Measurements from ENCODE around the gene HDLBP.

Gene HDLBP

DNA sequence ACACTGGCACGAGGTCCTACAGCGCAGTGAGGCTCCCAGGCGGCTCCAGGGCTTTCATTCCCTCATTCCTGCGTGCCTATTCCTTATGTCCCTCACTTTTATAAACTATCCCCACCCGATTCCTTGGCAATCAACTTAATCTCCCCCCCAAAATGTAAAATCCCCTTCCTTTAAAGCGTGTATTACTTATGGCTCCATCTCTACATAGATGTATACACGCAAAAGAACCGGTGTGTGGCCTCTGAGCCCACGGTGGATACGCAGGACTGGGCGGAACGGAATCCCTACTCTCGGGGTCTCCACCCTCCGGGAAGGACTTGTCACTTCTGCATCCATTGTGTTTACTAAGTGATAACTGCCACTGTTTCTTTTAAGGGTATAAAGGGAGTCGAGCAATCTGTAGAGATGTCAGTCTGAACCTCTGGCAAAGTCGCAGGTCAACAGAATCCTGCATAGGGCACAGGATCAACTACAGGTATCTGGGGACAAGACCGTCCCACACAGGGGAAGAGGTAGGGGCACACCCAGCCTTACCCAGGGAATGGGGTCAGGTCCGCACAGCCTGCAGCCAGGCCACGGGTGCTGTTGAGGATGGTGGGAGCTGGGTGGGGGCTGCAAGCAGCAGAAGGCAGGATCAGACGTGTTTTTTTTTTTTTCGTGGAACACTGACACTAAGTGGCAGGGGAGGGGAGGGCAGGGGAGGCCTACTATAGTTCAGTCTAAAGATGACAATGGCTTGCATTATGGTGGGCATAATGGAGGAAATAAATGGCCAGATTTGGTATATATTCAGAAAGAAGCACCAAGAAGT is 42.1 kb downstream of the HDLBP start:
- FAIRE-seq: no peak

DNA sequence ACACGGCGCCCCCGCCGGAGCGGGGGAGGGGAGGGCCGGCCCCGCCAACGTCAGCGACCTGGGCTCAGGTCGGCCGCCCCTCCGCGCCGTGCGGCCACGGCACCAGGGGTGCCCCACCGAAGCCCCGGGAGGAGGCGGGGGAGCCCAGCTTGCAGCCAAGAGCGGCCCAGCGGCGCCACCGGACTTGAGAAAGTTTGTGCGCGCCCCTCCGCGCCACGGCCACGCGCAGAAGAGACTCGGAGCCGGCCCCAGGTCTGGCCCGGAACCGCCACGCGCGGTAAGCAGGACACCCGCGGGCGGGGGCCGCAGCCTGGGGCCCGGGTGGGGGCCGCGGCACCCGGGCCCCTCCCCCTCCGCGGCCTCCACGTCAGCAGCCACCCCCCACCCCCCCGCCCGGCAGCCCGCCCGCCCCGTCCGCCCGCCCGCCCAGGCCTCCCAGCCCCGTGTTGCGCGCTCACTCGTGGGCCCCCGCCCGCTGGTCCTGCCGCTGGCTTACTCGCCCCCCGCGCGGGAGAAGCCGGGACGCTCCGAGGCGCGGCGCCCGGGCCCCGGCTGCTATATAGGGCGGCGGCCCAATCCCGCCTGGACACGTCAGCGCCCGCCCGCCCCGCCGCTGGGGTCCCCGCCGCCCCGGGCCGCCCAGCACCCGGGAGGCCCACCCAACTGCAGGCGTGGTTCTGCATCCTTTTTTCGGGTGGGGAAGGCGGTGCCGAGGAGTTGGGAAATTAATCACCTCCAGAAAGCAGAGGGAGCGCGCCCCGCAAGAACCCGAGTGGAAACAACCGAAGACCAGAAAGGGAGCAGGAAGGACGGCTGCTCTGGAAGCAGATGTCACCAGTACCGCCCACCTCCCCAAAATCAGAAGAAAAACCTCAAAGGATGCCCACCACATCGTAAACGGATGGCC is 42.9 kb downstream of the HDLBP start:
- FAIRE-seq: no peak

DNA sequence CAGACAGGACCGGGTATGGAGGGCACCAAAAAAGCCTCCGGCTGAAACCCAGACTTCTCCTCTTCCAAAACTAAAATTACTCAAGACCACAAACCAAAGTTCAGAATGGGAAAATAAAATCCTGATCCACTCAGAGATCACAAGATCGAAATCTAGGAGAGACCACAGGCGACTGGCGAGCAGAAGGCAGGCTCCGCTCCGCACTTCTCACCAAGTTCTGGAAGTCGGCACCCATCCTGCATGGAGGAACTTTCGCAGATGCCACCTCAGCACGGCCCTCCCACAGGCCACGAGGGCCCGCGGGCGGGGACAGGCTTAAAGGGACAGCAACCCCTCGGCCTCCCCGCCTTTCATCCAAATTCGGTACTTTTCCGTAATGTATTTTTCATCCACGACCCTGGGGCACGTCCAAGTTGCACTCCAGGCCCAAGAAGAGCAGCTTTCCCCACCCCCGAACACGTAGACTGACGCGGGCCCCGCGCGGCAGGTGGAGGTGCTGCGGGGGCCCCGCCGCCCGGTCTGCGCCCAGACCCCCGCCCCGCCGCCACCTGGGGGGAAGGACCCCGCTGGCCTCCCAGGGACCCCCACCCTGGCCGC is 43.7 kb downstream of the HDLBP start:
- no peak for FAIRE-seq

DNA sequence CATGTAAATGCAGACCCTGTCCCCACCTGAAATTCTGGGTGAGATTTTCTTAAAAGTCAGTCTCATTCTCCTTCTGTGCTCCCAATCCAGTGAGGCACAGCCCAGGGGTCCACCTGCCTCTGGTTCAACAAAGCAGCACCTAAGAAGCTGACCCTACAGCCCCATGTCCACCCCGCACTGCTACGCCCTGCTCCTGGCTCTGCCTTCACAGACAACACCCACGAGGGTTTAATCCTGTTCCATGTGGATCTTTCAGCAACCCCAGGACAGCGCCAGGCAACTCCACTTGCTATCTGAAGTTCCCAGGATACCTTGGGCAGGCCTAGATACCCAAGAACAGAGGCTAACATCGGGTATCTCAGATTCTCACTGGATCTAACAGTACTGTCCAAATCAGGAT is 44.9 kb downstream of the HDLBP start:
- FAIRE-seq: no peak

DNA sequence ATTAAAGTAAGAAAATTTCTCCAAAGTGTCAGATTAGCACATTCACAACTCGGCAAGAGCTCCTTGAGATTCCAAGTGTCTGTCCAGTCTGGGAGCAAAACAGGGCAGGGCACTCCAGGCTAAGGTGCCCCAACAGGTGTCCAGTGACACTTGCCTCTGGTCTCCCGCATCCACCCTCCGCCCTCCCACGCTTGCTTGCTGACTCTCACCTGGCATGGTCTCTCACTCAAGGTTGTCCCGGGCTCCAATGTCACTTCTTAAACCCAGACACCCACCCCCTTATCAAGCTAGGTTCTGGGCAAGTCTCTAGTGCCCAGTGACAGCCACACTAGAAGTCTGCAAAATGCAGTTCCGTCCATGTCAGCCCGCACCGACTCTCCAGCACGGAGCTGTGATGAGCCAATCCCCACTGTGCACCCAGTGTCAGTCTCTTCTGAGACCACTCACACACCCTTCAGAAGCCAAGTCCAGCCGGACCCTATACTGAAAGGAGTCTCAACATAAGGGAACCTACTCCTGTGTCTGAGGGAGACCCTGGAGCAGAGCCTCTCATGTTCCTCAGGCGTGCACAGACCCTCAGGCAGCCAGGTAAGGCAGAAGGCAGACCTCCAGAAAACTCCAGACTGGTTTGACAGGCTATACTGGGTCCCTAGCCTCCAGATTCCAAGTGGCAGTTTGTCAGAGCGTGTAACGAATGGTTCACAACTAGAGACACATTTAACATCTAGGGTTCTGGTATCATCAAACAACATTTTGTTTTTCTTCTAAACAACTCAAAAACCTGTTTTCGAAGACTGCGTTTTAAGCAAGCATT is 45.6 kb downstream of the HDLBP start:
- FAIRE-seq: no peak

DNA sequence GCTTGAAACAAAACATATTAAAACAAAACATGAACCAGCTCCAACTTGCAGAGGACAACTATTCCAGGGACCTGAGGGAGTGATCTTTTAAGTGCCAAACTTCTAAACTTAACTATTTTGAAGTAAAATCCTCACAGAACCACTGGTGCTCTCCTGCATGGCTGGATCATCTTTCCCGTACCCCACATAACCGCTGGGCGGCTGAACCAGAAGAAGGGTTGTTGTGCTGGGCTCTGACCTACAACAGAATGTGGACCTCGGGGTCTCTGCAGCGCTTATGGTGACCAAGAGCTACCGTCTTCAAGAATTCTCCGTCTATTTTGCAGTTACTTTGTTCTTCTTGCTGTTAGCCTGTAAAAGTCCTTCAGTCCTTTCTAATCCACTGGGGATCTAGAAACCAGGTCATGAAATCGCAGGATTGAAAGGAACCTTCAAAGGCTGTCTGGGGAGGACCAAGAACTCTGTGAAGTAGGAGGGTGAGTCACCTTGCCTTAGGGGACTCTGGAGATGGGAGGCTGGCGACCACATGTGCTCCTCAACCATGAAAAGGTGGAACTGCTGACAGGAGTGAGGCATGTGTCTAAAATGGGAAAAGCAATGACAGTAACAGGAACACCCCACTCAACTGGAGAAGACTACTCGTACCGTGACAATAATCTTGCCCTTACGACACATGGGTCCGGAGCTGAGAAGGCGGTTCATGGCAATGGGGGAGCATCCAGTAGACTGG is 46.6 kb downstream of the HDLBP start:
- FAIRE-seq: no peak

DNA sequence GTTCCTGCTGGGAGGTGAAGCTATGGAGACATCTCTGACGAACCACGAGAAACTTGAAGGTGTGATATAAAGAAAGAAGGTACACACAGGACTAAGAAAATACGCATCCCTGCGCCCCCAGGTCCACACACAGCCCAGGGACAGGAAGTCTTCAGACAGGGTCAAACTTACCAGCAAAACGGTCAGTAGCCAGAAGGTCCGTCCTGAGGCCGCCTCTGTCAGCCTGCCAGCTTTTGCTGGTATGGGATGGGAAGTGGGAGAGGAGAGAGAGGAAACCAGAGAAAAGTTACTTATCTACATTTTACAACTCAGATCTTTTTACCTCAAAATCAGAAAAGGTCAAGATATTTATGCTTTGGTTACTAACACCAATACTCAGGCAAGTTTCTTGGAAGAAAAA is 47.2 kb downstream of the HDLBP start:
- no peak for FAIRE-seq

DNA sequence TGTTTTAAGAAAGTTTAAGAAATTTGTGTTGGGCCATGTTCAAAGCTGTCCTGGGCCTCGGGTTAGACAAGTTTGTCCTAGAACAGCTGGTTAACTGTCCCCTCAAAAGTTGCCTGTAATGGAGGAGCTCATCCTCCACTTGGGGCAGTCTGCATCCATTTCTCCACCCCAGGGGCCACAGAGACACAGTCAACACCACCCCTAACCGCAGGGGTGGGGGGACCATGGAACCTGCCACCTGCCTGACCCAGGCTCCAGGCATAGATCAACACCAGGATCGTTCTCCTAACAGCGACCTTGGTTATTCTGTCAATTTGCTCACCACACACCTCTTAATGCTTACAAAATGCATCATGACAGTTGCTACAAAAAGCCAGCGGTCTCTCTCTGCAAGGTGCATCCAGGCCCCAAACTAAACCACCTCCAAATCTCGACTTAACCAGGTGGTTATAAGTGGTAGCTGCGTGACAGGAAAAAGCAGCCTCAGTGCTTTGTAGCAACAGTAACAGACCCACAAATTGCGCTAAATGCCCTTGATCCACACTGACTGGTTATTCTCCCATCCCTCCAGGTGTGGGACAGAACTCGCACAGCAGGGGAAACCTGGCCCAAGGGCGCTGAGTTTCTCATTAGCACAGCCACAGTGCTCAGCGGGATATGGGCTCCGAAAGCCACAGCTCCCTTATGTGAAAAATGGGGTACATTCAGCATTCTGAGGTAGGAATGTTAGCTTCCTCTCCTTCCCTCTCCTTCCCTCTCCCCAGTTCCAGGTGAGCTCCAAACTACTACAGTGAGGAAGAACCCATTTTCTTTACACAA is 48.0 kb downstream of the HDLBP start:
- no peak for FAIRE-seq

DNA sequence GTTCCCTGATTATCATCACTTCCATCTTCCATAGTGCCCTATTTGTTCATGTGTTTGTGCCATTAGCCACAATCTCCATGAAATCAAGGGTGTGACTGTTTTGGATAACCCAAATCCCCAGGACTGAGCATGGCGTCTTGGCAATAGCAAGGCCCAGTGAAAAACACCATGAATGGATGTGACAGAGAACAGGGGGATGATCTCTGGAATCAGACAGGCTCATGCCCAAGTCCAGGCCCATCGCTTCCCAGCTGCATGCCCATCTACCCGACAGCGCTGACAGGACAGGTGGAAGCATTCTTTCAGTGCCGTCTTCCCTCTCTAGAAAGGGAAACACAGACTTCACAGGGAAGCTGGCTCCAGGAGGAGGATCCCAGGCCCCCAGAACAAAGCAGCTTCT is 50.0 kb downstream of the HDLBP start:
- FAIRE-seq: no peak

DNA sequence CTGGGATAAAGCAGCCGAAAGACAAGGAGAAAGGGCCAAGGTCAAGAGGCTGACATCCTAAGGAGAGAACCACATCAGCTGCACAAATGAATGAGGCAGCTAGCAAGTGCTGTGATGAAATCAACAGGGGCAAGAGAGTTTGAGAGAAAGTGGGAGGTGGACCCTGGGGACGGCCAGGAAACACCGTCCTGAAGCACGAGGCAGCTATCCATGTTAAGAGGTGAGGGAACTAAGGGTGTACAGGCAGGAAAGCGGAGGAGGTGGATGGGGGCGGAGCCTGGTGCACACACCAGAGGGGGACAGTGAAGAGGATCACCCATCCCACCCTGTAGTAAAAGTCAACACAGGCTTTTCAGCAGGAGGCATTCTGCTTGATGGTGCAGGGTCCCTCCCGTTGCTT is 52.4 kb downstream of the HDLBP start:
- FAIRE-seq: no peak

DNA sequence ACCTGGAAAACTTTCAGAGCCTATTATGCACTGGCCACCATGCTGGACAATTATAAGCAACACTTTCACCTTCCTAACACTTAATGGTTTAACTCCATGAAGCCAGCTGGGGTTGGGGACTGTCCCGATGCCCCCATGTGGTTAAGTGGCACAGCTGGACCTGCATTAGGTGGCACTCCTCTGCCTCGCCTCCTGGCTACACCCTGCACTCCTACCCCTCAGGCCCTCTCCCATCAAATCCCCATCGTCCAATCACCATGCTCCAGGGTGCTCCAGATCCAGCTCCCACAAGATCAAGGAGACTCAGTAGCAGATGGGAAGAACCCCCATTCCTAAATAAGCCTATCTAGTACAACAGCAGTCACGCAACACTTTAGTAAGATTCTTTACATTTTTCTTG is 53.8 kb downstream of the HDLBP start:
- FAIRE-seq: no peak

DNA sequence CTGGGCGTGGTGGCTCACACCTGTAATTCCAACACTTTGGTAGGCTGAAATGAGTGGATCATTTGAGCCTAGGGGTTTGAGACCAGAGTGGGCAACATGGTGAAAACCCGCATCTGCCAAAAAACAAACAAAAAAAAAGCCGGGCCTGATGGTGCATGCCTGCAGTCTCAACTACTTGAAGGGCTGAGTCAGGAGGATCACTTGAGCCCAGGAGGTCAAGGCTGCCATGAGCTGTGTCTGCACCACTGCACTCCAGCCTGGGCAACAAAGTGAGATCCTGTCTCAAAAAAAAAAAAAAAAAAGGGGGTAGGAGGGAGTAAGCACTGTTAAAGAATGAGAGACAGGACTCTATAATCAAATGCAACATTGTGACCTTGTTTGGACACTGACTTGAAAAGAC is 54.6 kb downstream of the HDLBP start:
- no peak for FAIRE-seq

DNA sequence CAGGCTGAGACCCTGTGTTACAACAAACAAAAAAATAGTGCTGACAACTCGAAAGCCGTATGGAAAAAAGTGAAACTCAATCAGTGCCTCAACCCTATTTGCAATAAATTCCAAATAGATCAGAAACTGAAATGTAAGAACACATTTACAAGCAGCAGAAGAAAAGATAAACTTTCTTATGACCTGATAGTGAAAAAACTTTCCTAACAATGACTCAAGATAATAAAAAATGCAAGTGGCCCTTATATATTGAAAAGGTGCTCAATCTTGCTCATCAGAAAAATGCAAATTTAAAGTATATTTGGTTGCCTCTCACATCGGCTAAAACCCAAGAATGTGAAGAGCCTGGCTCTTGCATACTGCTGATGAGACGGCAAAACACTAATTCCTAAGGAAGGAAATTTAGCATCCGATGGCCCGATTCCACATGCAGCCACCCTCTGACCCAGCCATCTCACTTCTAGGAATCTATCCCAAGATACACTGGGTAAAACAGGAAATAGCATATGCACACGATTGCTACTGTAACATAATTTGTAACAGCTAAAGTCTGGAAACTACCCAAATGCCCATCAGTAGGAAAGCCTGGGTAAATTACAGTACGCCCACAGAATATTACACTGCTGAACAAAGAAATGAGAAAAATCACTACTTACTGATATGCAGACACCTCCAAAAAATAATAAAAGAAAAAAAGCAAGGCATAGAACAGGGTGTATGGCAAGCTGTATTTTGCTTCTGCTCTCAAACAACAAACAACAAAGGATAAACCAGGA is 56.8 kb downstream of the HDLBP start:
- FAIRE-seq: no peak

DNA sequence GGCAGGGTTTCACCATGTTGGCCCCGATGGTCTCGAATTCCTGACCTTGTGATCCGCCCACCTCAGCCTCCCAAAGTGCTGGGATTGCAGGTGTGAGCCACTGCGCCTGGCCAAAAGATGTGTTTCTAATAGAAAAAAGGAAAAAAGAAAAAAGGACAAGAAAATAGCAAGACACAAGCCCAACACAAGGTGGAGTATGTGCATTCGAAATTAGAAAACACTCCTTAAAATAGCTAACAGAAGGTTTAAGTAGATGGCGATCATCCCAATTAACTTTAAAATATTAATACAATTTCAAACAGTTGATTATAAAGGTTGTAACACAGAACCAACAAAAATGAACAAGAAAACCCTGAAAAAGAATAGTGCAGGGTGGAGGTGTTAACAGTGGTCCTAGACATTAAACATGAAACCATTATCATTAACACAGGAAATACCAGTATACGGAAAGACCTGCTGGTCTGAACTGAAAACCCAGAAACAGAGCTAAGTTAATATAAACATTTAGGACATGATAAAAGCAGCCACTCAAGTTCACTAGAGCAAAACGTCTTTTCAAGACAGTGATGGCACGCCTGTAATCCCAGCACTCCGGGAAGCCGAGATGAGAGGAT is 57.9 kb downstream of the HDLBP start:
- no peak for FAIRE-seq

DNA sequence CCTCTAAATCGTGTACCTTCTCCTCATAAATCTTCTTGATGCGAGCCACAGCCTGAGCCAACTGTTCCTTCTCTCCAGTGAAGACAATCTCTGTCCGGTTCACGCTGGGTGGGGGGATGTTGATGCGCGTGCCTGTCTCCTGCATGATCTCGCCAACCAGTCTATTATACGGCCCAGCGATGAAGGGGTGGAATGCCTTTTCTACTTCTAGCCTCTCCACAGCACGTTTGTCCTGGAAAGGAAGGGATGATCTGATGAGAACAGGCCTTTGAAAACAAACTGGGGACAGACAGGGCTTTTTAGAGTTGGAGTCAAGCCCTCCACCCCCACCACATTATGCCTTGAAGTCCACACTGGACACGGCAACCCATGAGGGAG is 59.3 kb downstream of the HDLBP start:
- no peak for FAIRE-seq

DNA sequence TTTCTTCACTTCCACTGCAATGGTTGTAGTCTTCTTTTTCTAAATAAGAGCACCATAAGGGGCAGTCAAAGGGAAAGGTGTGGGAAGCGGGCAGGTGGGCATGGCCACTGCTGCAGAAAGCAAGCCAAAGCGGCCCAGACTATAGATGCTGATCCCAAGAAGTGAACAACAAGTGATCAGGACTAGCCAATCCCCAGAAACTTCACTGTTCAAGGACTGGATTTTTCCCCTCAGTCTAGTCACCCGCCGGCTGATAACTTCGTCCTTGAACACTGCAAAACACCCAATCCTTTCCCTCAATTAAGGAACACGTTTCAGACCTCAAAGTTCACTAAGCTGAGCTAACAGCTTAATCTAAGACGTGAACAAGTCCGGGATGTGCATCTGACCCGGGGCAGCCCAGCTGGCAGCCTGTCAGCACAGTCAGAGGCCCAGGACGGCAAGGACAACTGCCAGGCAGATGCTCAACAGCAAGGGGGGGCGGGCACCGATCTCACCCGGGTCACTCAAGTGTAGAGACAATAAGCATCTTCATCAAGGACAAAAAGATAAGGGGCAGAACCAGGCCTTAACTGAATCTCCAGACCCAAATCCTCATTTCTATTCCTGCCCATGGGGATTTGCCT is 59.8 kb downstream of the HDLBP start:
- FAIRE-seq: no peak

DNA sequence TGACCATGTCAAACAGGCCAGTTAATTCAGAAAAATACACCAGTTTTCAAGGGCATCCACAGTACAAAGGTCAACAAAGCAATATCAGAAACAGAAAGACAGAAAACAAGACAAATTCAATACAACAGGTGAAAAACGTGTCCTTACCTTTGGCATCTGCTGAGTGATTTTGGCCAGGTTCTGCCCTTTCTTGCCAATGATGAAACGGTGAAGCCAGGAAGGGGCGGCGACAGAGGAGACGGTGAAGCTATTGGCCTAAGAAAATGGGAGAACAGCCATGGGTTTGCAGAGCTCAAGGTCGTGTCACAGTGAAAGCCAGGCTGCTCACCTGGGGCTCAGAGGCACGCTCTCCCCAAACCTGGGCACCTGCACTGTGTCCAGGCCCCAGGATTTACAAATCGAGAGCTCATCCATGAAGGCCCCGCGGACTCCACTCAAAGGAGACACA is 60.5 kb downstream of the HDLBP start:
- FAIRE-seq: no peak

DNA sequence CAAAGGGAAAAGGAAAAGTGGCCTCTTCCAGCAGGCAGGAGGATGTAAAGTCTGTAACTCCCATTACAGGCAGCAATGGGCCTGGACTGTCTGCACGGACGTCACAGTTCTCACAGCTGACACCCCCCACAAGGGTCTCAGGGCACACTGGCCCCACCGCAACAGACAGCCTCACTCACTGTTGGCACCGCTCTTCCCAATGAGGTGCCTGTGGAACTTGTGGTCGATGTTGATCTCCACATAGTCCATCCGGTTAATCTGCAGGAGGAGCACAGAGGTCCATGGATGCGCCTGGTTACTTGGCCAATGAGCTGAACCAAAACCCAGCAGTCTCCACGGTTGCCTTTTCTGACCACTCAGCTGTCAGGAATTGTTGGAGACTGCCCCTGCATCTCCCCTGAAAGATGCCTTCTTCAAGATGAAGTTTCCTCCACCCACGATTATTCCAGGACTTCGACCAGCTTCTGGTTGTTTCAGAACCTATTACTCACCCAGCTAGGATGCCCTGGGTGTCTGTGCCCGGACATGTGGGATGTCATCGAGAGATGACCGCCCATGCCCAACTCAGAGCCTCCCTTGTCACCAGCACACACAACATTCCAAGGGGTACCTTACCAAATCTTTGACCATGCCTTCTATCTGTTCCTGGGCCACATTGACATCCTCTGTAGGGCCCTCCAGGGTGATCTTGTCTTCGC is 62.5 kb downstream of the HDLBP start:
- FAIRE-seq: no peak

DNA sequence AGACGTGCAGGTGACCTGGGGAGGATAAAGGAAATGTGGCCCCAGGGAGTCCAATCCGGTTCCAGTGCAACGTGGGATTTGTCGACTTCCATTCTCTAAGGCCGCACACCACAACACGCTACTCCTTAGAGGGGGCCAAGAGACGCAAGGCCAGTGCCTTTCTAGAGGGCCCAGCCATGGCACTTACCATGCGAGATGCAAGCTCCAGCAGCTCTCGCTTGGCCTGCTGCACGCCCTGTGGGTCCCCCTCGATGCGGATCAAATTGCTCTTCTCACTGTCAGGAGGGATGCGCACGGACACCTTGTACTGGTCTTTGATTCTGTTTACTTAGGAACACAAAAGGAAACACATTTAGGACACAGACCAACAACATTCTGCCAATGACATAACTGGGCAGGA is 65.8 kb downstream of the HDLBP start:
- no peak for FAIRE-seq
